ENCODE data around the gene MALT1. TPM values are rescaled to one million over a fixed set of nuclear protein-coding genes. Genes with fewer than 3 reads are reported as not detected.

Gene MALT1
- total and polyA plus RNA-seq, 7 donors = 3.2 to 11.2 (median 8.8) TPM

DNA sequence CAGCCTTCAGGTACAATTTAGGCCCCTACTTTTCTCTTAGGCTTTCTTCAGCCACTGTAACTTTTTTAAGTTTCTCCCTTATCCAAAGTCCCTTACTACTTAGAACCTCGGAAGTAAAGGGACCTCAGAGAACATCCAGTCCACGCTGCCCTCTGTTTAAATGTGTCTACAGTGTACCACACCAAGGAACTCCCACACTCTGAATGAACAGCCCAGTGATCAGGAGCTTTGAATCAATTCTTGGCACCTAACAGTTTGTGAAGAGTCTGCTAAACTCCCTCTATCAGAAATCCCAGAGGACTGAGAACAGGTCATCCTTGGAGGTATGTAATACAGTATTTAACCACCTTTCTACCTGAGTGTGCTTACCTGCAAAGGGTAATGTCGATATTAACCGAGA, 11.6 kb upstream of the MALT1 start:
- Histone ChIP-seq H3K9me3 (no peaks in the 10 kb centered on the region), H3K4me3 (no peak overlapping the region), H3K4me1 (no peaks in the 10 kb centered on the region), H3K27me3 (ENCODE audit: insufficient read depth in 3 of 3, low read length in 2 of 3) (no peaks in the 10 kb centered on the region), H3K27ac (no peak overlapping the region), H3K36me3 (ENCODE audit: insufficient read depth in 1 of 2, low read depth in 1 of 2) (no peaks in the 10 kb centered on the region)
- intact Hi-C loops (cut with DNase I) = loop anchor here (5.0 to 10.0 kb wide), 2 partner anchors 125 to 132 kb away; no protein-coding TSS in a partner anchor
- TF ChIP-seq, protein P1, sequence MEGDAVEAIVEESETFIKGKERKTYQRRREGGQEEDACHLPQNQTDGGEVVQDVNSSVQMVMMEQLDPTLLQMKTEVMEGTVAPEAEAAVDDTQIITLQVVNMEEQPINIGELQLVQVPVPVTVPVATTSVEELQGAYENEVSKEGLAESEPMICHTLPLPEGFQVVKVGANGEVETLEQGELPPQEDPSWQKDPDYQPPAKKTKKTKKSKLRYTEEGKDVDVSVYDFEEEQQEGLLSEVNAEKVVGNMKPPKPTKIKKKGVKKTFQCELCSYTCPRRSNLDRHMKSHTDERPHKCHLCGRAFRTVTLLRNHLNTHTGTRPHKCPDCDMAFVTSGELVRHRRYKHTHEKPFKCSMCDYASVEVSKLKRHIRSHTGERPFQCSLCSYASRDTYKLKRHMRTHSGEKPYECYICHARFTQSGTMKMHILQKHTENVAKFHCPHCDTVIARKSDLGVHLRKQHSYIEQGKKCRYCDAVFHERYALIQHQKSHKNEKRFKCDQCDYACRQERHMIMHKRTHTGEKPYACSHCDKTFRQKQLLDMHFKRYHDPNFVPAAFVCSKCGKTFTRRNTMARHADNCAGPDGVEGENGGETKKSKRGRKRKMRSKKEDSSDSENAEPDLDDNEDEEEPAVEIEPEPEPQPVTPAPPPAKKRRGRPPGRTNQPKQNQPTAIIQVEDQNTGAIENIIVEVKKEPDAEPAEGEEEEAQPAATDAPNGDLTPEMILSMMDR (IDR thresholded peaks at IDR 0.05) = no peak
- ATAC-seq (no peak), DNase-seq (no peak)
- 92 to 97% (median 96%) methylated on average over 4 of the region's 4 CpGs for WGBS, 3 donors

DNA sequence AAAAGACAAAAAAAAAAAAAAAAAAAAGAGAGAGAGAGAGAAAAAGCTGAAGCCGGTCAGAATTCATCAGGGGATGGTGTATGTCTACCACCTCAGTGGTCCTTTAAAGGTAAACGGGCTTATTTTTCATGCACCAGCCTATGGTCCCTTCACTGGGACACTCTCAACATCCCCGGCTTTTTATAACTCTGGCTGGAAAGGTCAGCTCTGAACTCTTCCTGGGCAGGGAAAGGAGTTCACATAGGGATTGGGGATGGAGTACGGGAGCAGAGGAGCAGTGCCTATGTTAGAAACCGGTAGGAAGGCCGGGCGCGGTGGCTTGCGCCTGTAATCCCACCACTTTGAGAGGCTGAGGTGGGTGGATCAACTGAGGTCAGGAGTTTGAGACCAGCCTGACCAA, 10.3 kb upstream of the MALT1 start:
- WGBS, 3 donors = 93 to 99% (median 97%) methylated on average over 9 of the region's 9 CpGs
- no peaks in the 10 kb centered on the region for H3K27me3 ChIP-seq (ENCODE audit: insufficient read depth in 3 of 3, low read length in 2 of 3)
- ATAC-seq (peak in 1 of 4 donors; percentile 32), DNase-seq (no peak)
- no peaks in the 10 kb centered on the region for H3K36me3 ChIP-seq (ENCODE audit: insufficient read depth in 1 of 2, low read depth in 1 of 2)
- no peak overlapping the region for H3K4me3 ChIP-seq
- no peaks in the 10 kb centered on the region for H3K4me1 ChIP-seq
- intact Hi-C loops (cut with DNase I) = loop anchor here (5.0 to 10.0 kb wide), 2 partner anchors 126 to 134 kb away; no protein-coding TSS in a partner anchor
- no peaks in the 10 kb centered on the region for H3K9me3 ChIP-seq
- H3K27ac ChIP-seq = no peak overlapping the region
- TF ChIP-seq, protein P1 (IDR thresholded peaks at IDR 0.05) = no peak

DNA sequence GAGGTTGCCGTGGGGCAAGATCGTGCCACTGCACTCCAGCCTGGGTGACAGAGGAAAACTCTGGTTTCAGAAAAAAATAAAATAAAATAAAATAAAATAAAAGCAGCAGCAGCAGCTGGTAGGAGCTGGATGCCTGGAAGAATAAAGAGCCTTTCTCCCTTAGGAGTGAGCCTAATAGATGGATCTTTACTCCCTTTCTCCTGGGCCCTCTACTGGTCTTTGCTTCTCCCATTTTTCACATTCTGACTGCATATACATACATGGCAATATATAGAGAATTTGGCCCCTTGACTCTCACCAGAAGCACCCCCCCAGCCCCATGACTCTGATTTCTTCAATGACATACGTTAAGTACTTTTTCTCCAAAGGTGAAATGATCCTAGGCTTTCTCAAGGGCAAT, 9.8 kb upstream of the MALT1 start:
- Histone ChIP-seq H3K36me3 (ENCODE audit: insufficient read depth in 1 of 2, low read depth in 1 of 2) (no peaks in the 10 kb centered on the region), H3K9me3 (no peaks in the 10 kb centered on the region), H3K4me1 (no peaks in the 10 kb centered on the region), H3K4me3 (no peak overlapping the region), H3K27me3 (ENCODE audit: insufficient read depth in 3 of 3, low read length in 2 of 3) (no peaks in the 10 kb centered on the region), H3K27ac (no peak overlapping the region)
- DNase-seq (no peak), ATAC-seq (peak; percentile 53 to 77 (median 74))
- intact Hi-C loops (cut with DNase I) = loop anchor here (5.0 to 10.0 kb wide), 2 partner anchors 127 to 134 kb away; no protein-coding TSS in a partner anchor
- 76 to 97% (median 79%) methylated on average over 3 of the region's 3 CpGs for WGBS, 3 donors
- TF ChIP-seq, protein P1 (IDR thresholded peaks at IDR 0.05) = peak; percentile 35

DNA sequence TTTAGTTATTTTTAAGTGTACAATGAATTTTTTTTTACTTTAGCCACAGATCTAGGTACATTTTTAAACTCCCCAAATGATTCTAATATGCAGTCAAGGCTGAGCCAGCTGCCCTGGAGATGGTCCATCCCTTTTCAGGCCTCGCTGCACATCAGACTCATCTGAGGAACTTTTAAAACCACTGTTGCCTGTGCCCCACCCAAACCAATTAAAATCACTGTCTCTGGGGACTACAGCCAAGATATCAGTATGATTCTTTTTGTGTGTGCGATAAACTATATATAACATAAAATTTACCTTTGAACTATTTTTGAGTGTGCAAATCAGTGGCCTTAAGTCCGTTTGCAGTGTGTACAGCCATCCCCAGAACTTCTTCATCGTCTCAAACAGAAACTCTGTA, 9.1 kb upstream of the MALT1 start:
- intact Hi-C loops (cut with DNase I) = loop anchor here (5.0 to 10.0 kb wide), 2 partner anchors 127 to 135 kb away; no protein-coding TSS in a partner anchor

More for the DNA sequence above, 9.1 kb upstream of the MALT1 start:
- Histone ChIP-seq H3K4me1 (no peaks in the 10 kb centered on the region), H3K36me3 (ENCODE audit: insufficient read depth in 1 of 2, low read depth in 1 of 2) (no peaks in the 10 kb centered on the region), H3K4me3 (no peak overlapping the region), H3K27me3 (ENCODE audit: insufficient read depth in 3 of 3, low read length in 2 of 3) (no peaks in the 10 kb centered on the region), H3K27ac (no peak overlapping the region), H3K9me3 (no peaks in the 10 kb centered on the region)
- TF ChIP-seq, protein P1 (IDR thresholded peaks at IDR 0.05) = no peak
- ATAC-seq = no peak
- DNase-seq = no peak
- 87 to 91% (median 88%) methylated on average over 4 of the region's 4 CpGs for WGBS, 3 donors
